K562 (cell line): Measurements from ENCODE around the gene AREL1. TPM values are rescaled to one million over a fixed set of nuclear protein-coding genes. Genes with fewer than 3 reads are reported as not detected.

Experiments used
- ATAC-seq: fragments of 200-7000 bp; cut with Tn5 transposase; 3 replicates; pipeline ENCODE4 v1.9.1; 2020; ENCODE audit warnings: moderate library complexity
- BruUV-seq: library from RNA; stranded (reverse); fragments of 400-500 nt; replicated peaks from 2 replicates; lab custom pipeline; 2021; lab: Mats Ljungman, UMichigan
- CTCF ChIA-PET: fragments of 300-600 bp; formaldehyde crosslinking; extraction: SDS; loops from one replicate; lab custom pipeline; 2021; ENCODE audit warnings: low intra/inter-chr PET ratio; lab: Yijun Ruan, JAX
- POLR2A ChIA-PET: fragments of 300-600, 350-650 bp; sonication (Branson Sonifier 250); formaldehyde crosslinking; extraction: SDS; loops from one replicate; lab custom pipeline; 2021; ENCODE audit warnings: antibody characterized with exemption, inconsistent platforms; lab: Yijun Ruan, JAX
- DNase-seq, 4 experiments: peaks; one replicate each; pipeline versions ENCODE4 v3.0.0 to v3.0.0-alpha.2; 2011 to 2018; ENCODE audit warnings: low spot score in 3 of 4, mixed read lengths in 3 of 4; ENCODE audit errors: extremely low read depth in 1 of 4
- FAIRE-seq: peaks from 2 replicates; lab custom pipeline; 2011; peaks lifted over from hg19 to GRCh38; lab: Jason Lieb, UNC
- H2AFZ ChIP-seq: 2 replicates; pipeline ENCODE4 v1.6.0; 2011; ENCODE audit warnings: low read depth, low read length, control low read depth, inconsistent platforms
- H3K27ac ChIP-seq: fragments of 200-600 bp; 3 replicates; pipeline ENCODE4 v1.8.0; 2011; ENCODE audit warnings: low read depth, mild to moderate bottlenecking, control low read depth, inconsistent platforms, low read length, moderate library complexity, mixed read lengths; ENCODE audit errors: extremely low read depth
- H3K27me3 ChIP-seq, 2 experiments: fragments of 300-600 bp in 1 of 2; 2 replicates in 1 of 2; 3 replicates in 1 of 2; pipeline versions ENCODE4 v1.6.0 to v1.8.0; 2011; ENCODE audit warnings: inconsistent platforms in 2 of 2, low read length in 2 of 2, mild to moderate bottlenecking in 1 of 2, mixed read lengths in 1 of 2, moderate library complexity in 1 of 2; ENCODE audit not compliant: control insufficient read depth in 2 of 2, insufficient read depth in 2 of 2
- H3K36me3 ChIP-seq: fragments of 300-600 bp; 3 replicates; pipeline ENCODE4 v1.8.0; 2011; ENCODE audit warnings: mild to moderate bottlenecking, low read length, inconsistent platforms; ENCODE audit not compliant: control insufficient read depth, insufficient read depth
- H3K4me1 ChIP-seq, 2 experiments: fragments of 200-600 bp in 1 of 2; replicated peaks in 1 of 2; 2 replicates in 1 of 2; 3 replicates in 1 of 2; pipeline versions ENCODE4 v1.5.1 to v1.8.0; 2011; ENCODE audit warnings: inconsistent platforms in 2 of 2, low read length in 2 of 2, mild to moderate bottlenecking in 1 of 2, mixed read lengths in 1 of 2, moderate library complexity in 1 of 2; ENCODE audit not compliant: control insufficient read depth in 2 of 2, insufficient read depth in 2 of 2
- H3K4me2 ChIP-seq: 2 replicates; pipeline ENCODE4 v1.6.1; 2011; ENCODE audit warnings: low read length, control low read depth, inconsistent platforms, mixed read lengths; ENCODE audit not compliant: insufficient read depth
- H3K4me3 ChIP-seq: fragments of 200-600 bp; sonication (generic), shearing (Covaris generic); 2 replicates; pipeline ENCODE4 v1.5.1; 2016; ENCODE audit warnings: control low read depth, inconsistent platforms
- H3K79me2 ChIP-seq: fragments of 200-600 bp; 3 replicates; pipeline ENCODE4 v1.8.0; 2011; ENCODE audit warnings: low read length, inconsistent platforms; ENCODE audit not compliant: control insufficient read depth, insufficient read depth
- H3K9ac ChIP-seq, 2 experiments: 2 replicates each; pipeline versions ENCODE4 v1.6.0 to v1.6.1; 2011; ENCODE audit warnings: low read depth in 2 of 2, low read length in 2 of 2, control low read depth in 1 of 2, inconsistent platforms in 1 of 2, mild to moderate bottlenecking in 1 of 2, mixed read lengths in 1 of 2; ENCODE audit not compliant: insufficient read depth in 1 of 2
- H3K9me1 ChIP-seq: one replicate; pipeline ENCODE4 v1.6.0; 2011; ENCODE audit warnings: inconsistent platforms, mild to moderate bottlenecking, low read length, moderate library complexity; ENCODE audit not compliant: control insufficient read depth, insufficient read depth
- H3K9me3 ChIP-seq: replicated peaks from 2 replicates; pipeline ENCODE4 v1.5.1; 2011; ENCODE audit warnings: low read depth, low read length, inconsistent platforms; ENCODE audit not compliant: control insufficient read depth, insufficient read depth
- H4K20me1 ChIP-seq: replicated peaks from 2 replicates; pipeline ENCODE4 v1.6.1; 2011; ENCODE audit warnings: low read length, inconsistent platforms, mixed read lengths; ENCODE audit not compliant: control insufficient read depth, insufficient read depth
- ARNT ChIP-seq, 2 experiments: fragments of 450-650 bp; IDR thresholded peaks; 2 replicates each; pipeline ENCODE4 v1.6.1; 2016; ENCODE audit warnings: mild to moderate bottlenecking in 1 of 2
- BCLAF1 ChIP-seq, 2 experiments: fragments of 450-650 bp in 1 of 2; IDR thresholded peaks; 2 replicates each; pipeline ENCODE4 v1.6.1; 2011 to 2017; ENCODE audit warnings: low read depth in 2 of 2, antibody characterized with exemption in 1 of 2, borderline replicate concordance in 1 of 2, low read length in 1 of 2, mild to moderate bottlenecking in 1 of 2, mixed read lengths in 1 of 2; ENCODE audit not compliant: control insufficient read depth in 1 of 2
- CBX2 ChIP-seq: fragments of 200-600 bp; sonication (generic); IDR thresholded peaks from one replicate; pipeline ENCODE4 v1.6.1; 2012; ENCODE audit warnings: mild to moderate bottlenecking, low read length, inconsistent platforms; ENCODE audit not compliant: insufficient read depth, poor library complexity, severe bottlenecking
- FOXJ3 ChIP-seq: sonication (generic); formaldehyde crosslinking; IDR thresholded peaks from 2 replicates; pipeline ENCODE4 v1.4.0; 2020; ENCODE audit warnings: mild to moderate bottlenecking, missing genetic modification reagents
- FOXK1 ChIP-seq: sonication (generic); formaldehyde crosslinking; IDR thresholded peaks from 2 replicates; pipeline ENCODE4 v1.8.0; 2022; ENCODE audit warnings: missing genetic modification reagents, mild to moderate bottlenecking, borderline replicate concordance
- GTF2A2 ChIP-seq: IDR thresholded peaks from 2 replicates; pipeline ENCODE4 v1.6.1; 2016; ENCODE audit warnings: mild to moderate bottlenecking, missing genetic modification characterization, missing compliant biosample characterization
- HINFP ChIP-seq: fragments of 450-650 bp; conservative IDR thresholded peaks from 2 replicates; pipeline ENCODE4 v1.6.1; 2016; ENCODE audit warnings: missing genetic modification characterization, low read depth, mild to moderate bottlenecking, control low read depth, missing compliant biosample characterization
- IFI16 ChIP-seq: fragments of 250-450 bp; sonication (Bioruptor Pico); IDR thresholded peaks from 2 replicates; pipeline ENCODE4 v2.1.2; 2022; ENCODE audit warnings: mild to moderate bottlenecking, inconsistent platforms
- NR2C2 ChIP-seq, 2 experiments: fragments of 200-800 bp in 1 of 2; sonication (Bioruptor generic) in 1 of 2; sonication (generic) in 1 of 2; formaldehyde crosslinking in 1 of 2; IDR thresholded peaks; 2 replicates each; pipeline versions ENCODE4 v1.6.1 to v1.8.0; 2016 to 2022; ENCODE audit warnings: mild to moderate bottlenecking in 1 of 2, missing compliant biosample characterization in 1 of 2, missing genetic modification characterization in 1 of 2, missing genetic modification reagents in 1 of 2
- RBM17 ChIP-seq: fragments of 200-400 bp; formaldehyde crosslinking; IDR thresholded peaks from 2 replicates; pipeline ENCODE4 v1.6.1; 2017; ENCODE audit warnings: low read depth, mild to moderate bottlenecking, low read length, borderline replicate concordance
- SMARCB1 ChIP-seq: IDR thresholded peaks from 2 replicates; pipeline ENCODE4 v1.6.1; 2011; ENCODE audit warnings: improper control_type of control experiment, low read depth; ENCODE audit not compliant: insufficient read length
- TFAP4 ChIP-seq: sonication (generic); formaldehyde crosslinking; IDR thresholded peaks from 2 replicates; pipeline ENCODE4 v1.8.0; 2022; ENCODE audit warnings: missing genetic modification reagents, mild to moderate bottlenecking, moderate library complexity, borderline replicate concordance
- ZNF740 ChIP-seq, 3 experiments: fragments of 200-800 bp in 1 of 3; sonication (Bioruptor generic) in 1 of 3; sonication (generic) in 1 of 3; formaldehyde crosslinking in 1 of 3; IDR thresholded peaks; 2 replicates each; pipeline versions ENCODE4 v1.6.1 to v1.8.0; 2016 to 2022; ENCODE audit warnings: mild to moderate bottlenecking in 2 of 3, missing compliant biosample characterization in 2 of 3, missing genetic modification characterization in 2 of 3, missing genetic modification reagents in 1 of 3
- WGBS: fragments of 100-300 bp; shearing (Covaris generic); methylation state at CpG from one replicate; pipeline ENCODE4 v1.1.6; 2016; ENCODE audit warnings: low coverage, mixed read lengths; ENCODE audit not compliant: insufficient coverage; ENCODE audit errors: missing lambda C conversion rate; 5-methylcytosine and 5-hydroxymethylcytosine counted together
- in situ Hi-C: fragments of 300-500 bp; cut with MboI; formaldehyde crosslinking; loops from 4 replicates; pipeline ENCODE4 v1.15.0; 2018; ENCODE audit warnings: inconsistent platforms, mixed read lengths
- intact Hi-C: fragments of 100-400 bp; cut with micrococcal nuclease; formaldehyde crosslinking; loops from 2 replicates; pipeline ENCODE4 v1.14.2; 2022
- polyA plus RNA-seq, 8 experiments: library from polyadenylated mRNA; depleted of rRNA in 4 of 8; stranded (reverse) in 5 of 8; unstranded in 3 of 8; fragments of >200 nt; fragmentation: Nextera tagmentation in 2 of 8; fragmentation: Illumina TruSeq in 1 of 8; extraction: Ambion mirVana in 2 of 8; extraction: Trizol in 1 of 8; gene quantifications; 2 replicates each; pipeline versions ENCODE4 v1.2.1 to v1.2.3, GENCODE V29; 2011 to 2014; ENCODE audit warnings: inconsistent platforms in 1 of 8, missing spikeins in 1 of 8
- total RNA-seq, 7 experiments: library from RNA; depleted of rRNA in 6 of 7; stranded (reverse); fragments of >200 nt in 6 of 7; fragmentation: Illumina TruSeq in 2 of 7; extraction: Trizol in 2 of 7; gene quantifications; 2 replicates each; pipeline versions ENCODE4 v1.2.1 to v1.2.3, GENCODE V29; 2011 to 2021; ENCODE audit warnings: low replicate concordance in 1 of 7

The AREL1 gene
- total and polyA plus RNA-seq, 9 of the 15 experiments (the other 6 are each of a cell fraction or from before 2014, with no cell fraction given) = 6.0 to 24.8 (median 16.6) TPM

GRCh38 chr14:74733221-74733620, 20.3 kb upstream of the AREL1 start:
- Histone ChIP-seq H3K9me1 (no peaks in the 10 kb centered on the region), H4K20me1 (no peaks in the 10 kb centered on the region), H3K27me3 (no peaks in the 10 kb centered on the region), H2AFZ (no peak overlapping the region), H3K4me3 (no peak overlapping the region), H3K36me3 (peaks cover 38% of the 10 kb centered on the region), H3K79me2 (no peaks in the 10 kb centered on the region), H3K4me1 (no peaks in the 10 kb centered on the region; a peak in 2 of 5 replicates), H3K27ac (no peak overlapping the region), H3K9me3 (no peaks in the 10 kb centered on the region), H3K9ac (no peak overlapping the region), H3K4me2 (no peak overlapping the region)
- ATAC-seq = no peak
- intact Hi-C loops = no loop called here
- ChIA-PET POLR2A (interaction anchor here (0.6 to 0.7 kb wide), 2 partner anchors 25 to 704 kb away, joined by 3 to 5 read pairs; no protein-coding TSS in a partner anchor), CTCF (interaction anchor here (0.7 kb wide), 1 partner anchor 377 kb away, joined by 4 read pairs; no protein-coding TSS in a partner anchor)
- no peak for DNase-seq
- in situ Hi-C loops = no loop called here
- FAIRE-seq = no peak
- no TSS peak for BruUV-seq
- 40% methylated on average over 2 of the region's 3 CpGs for WGBS
- TF ChIP-seq NR2C2 (CRISPR knock-in tag; IDR thresholded peaks at IDR 0.05) = no peak
- no peak for TF ChIP-seq NR2C2 (tag; IDR thresholded peaks at IDR 0.05)
- TF ChIP-seq GTF2A2 = no peak
- no peak for TF ChIP-seq RBM17
- TF ChIP-seq FOXK1 (CRISPR knock-in tag) = no peak
- TF ChIP-seq ZNF740 (CRISPR knock-in tag; IDR thresholded peaks at IDR 0.05) = no peak
- TF ChIP-seq ZNF740 (tag; IDR thresholded peaks at IDR 0.05) = no peak
- no peak for TF ChIP-seq TFAP4 (CRISPR knock-in tag)
- no peak for TF ChIP-seq HINFP (tag)
- TF ChIP-seq CBX2 = no peak
- no peak for TF ChIP-seq BCLAF1 (IDR thresholded peaks at IDR 0.05; ENCODE audit: borderline replicate concordance in 1 of 2, control insufficient read depth in 1 of 2, low read depth in 2 of 2, low read length in 1 of 2)
- no peak for TF ChIP-seq FOXJ3 (CRISPR knock-in tag)
- no peak for TF ChIP-seq SMARCB1
- TF ChIP-seq ARNT (IDR thresholded peaks at IDR 0.05) = no peak
- TF ChIP-seq IFI16 (CRISPR knock-in tag) = no peak
